ENCODE measurements around the gene THRB. TPM values are rescaled to one million over a fixed set of nuclear protein-coding genes. Genes with fewer than 3 reads are reported as not detected.

The THRB gene
- total RNA-seq, 6 experiments from 2014 or later = 14.5 to 29.5 (median 17.3) TPM

DNA sequence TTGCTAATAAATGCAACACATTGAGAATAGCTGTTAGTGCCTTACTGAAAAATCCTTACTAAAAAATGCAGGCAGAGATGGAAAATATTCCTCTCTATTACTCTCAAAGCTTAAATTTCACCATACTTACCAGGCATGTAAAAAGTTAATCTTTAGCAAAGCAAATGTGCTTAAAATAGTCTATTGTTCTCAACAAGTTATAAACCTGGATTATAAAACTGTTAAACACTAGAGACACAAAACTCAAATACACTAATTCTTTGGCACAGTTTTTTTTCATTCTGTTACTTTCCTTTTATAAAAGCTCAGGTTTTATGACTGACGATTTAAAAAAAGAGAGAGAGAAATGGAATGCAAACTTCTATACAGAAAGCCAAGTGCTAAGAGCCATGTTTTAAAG lies 119.8 kb downstream of the THRB start:
- Histone ChIP-seq H3K27ac (no peak overlapping the region), H3K36me3 (no peaks in the 10 kb centered on the region), H3K4me3 (no peak overlapping the region), H3K4me1 (peaks cover 0 to 37% (median 9%) of the 10 kb centered on the region in 4 donors), H3K27me3 (no peaks in the 10 kb centered on the region), H3K9me3 (no peaks in the 10 kb centered on the region)
- 34% methylated on average over 1 of the region's 1 CpG for WGBS (ENCODE audit: insufficient coverage, low coverage, low lambda C conversion rate, missing lambda C conversion rate)
- intact Hi-C loops (cut with DNase I) = no loop called here
- no peak for TF ChIP-seq POLR2A (IDR thresholded peaks at IDR 0.05)
- TF ChIP-seq, protein P1, sequence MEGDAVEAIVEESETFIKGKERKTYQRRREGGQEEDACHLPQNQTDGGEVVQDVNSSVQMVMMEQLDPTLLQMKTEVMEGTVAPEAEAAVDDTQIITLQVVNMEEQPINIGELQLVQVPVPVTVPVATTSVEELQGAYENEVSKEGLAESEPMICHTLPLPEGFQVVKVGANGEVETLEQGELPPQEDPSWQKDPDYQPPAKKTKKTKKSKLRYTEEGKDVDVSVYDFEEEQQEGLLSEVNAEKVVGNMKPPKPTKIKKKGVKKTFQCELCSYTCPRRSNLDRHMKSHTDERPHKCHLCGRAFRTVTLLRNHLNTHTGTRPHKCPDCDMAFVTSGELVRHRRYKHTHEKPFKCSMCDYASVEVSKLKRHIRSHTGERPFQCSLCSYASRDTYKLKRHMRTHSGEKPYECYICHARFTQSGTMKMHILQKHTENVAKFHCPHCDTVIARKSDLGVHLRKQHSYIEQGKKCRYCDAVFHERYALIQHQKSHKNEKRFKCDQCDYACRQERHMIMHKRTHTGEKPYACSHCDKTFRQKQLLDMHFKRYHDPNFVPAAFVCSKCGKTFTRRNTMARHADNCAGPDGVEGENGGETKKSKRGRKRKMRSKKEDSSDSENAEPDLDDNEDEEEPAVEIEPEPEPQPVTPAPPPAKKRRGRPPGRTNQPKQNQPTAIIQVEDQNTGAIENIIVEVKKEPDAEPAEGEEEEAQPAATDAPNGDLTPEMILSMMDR (IDR thresholded peaks at IDR 0.05) = no peak
- ATAC-seq (no peak), DNase-seq (no peak)

DNA sequence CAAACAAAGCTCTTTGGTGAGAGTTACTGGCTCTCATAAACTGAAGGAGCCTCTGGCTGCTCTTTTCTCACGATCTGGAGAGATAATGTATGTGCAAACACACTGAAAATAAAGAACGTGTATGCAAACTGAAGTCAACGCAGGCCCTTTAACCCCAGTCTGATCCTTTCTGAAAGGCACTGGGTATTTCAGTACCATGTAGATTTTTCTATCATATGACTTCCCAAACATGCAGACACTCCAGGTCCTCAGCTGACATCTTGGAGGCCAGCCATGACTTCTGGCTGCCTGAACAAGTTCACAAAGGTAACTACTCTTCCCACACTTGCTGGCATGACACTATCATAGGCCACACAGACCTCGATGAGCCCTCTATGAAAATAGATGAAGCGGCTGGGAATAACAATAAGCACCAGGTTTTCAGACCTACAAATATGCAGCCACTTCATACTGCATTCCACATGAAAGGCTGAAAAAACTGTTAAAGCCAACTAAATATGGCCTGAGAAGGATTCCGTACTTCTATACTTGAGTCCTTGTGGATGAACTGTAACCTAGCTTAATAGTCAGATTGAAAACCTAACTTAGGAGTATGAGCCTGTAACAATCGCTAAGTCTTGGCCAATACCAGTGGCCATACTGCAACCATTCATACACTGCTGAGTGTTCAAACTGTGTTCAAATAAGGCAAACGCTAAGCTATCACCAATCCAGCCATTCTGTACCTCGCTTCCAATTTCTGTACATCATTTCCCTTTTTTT lies 121.3 kb downstream of the THRB start:
- TF ChIP-seq, protein P1 (IDR thresholded peaks at IDR 0.05) = no peak
- TF ChIP-seq POLR2A (IDR thresholded peaks at IDR 0.05) = no peak
- DNase-seq (peak; percentile 63 to 85 (median 80)), ATAC-seq (peak; percentile 45 to 79 (median 75))
- Histone ChIP-seq H3K27ac (peak overlapping the region in 1 of 3 donors; percentile 65), H3K4me3 (no peak overlapping the region), H3K27me3 (no peaks in the 10 kb centered on the region), H3K9me3 (no peaks in the 10 kb centered on the region), H3K36me3 (no peaks in the 10 kb centered on the region), H3K4me1 (peaks cover 0 to 34% (median 9%) of the 10 kb centered on the region in 4 donors)
- intact Hi-C loops (cut with DNase I) = no loop called here
- 45% methylated on average over 7 of the region's 9 CpGs for WGBS (ENCODE audit: insufficient coverage, low coverage, low lambda C conversion rate, missing lambda C conversion rate)

DNA sequence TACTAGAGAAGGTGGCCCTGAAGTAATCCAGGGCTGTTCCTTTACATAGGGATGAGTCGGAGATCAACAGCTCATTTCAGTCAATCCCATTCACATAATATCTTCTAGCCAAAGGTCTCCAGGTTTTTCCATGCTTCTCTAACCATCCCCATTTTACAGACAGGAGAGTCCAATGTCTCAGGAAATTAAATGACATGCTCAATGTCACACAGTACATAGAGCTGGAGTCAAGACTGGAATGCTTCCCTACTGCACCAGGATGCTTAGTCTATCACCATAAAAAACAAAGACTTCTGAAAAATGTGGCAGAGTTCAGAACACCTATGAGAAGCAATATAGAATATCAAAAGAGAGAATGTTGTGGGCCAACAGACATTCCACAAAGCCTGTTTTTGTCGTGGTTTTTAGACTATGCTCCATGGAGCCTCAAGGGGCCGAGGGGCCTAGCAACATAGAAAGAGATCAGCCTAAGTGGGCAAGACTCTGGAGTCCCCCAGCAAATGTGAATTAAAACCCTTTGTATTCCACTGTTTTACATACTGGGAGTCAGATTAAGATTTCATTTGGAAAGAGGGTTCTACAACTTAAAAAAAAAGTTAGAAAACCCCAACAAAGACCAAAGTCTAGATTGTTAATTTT lies 122.0 kb downstream of the THRB start:
- Histone ChIP-seq H3K27me3 (no peaks in the 10 kb centered on the region), H3K9me3 (no peaks in the 10 kb centered on the region), H3K4me3 (no peak overlapping the region), H3K4me1 (peaks cover 0 to 38% (median 9%) of the 10 kb centered on the region in 4 donors), H3K36me3 (no peaks in the 10 kb centered on the region), H3K27ac (peak overlapping the region in 1 of 3 donors; percentile 65)
- DNase-seq = no peak
- 81% methylated on average over 3 of the region's 3 CpGs for WGBS (ENCODE audit: insufficient coverage, low coverage, low lambda C conversion rate, missing lambda C conversion rate)
- ATAC-seq = no peak
- intact Hi-C loops (cut with DNase I) = no loop called here
- no peak for TF ChIP-seq POLR2A (IDR thresholded peaks at IDR 0.05)
- TF ChIP-seq, protein P1 (IDR thresholded peaks at IDR 0.05) = no peak

DNA sequence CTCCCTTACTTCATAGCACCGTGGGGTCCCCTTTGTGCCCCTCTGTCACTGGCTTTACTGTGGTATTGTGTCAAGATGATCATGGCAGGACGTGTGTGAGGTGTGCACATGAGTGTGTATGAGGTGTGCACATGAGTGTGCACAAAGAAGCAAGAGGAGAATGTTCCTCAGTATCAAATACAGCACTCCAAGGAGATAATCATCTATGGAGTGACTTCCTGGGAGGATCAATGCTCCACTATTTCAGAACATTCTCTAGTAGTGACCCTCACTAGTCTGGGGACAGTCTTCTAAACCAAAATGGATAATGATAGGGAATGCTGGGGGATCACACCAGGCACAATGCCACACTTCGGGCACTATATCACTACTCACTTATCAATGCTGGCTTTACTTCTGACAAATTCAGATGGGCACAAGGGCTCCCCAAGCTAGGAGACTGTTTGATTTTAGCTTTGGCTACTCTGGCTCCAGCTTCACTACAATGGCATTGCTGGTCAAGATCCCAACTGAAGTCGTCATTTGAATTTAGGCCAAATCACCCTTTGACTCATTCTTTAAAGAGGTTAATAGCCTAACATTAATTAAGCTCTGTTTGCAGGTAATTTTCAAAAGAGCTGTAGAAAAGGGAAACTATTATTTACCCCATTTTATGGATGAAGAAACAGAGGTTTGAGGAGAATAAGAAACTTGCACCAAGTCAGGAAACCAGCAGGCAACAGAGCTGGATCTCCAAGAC lies 124.1 kb downstream of the THRB start:
- DNase-seq (no peak), ATAC-seq (peak in 2 of 4 donors; percentile 10 to 38)
- H3K9me3 ChIP-seq = no peaks in the 10 kb centered on the region
- TF ChIP-seq, protein P1 (IDR thresholded peaks at IDR 0.05) = no peak
- no peak for TF ChIP-seq POLR2A (IDR thresholded peaks at IDR 0.05)
- no peak overlapping the region for H3K4me3 ChIP-seq
- no peak overlapping the region for H3K27ac ChIP-seq
- H3K4me1 ChIP-seq = peaks cover 0 to 39% (median 5%) of the 10 kb centered on the region in 4 donors
- WGBS (ENCODE audit: insufficient coverage, low coverage, low lambda C conversion rate, missing lambda C conversion rate) = 47% methylated on average over 4 of the region's 4 CpGs
- no peaks in the 10 kb centered on the region for H3K27me3 ChIP-seq
- H3K36me3 ChIP-seq = no peaks in the 10 kb centered on the region
- intact Hi-C loops (cut with DNase I) = no loop called here
